H54 (cell line): ENCODE results near the gene SCGB1C1.

Source experiments
- DNase-seq: peaks from one replicate; pipeline ENCODE4 v3.0.0; 2011; ENCODE audit warnings: low spot score, mixed read lengths; ENCODE audit not compliant: insufficient read length
- FAIRE-seq: peaks from 3 replicates; lab custom pipeline; 2011; peaks lifted over from hg19 to GRCh38; lab: Jason Lieb, UNC
- POLR2A ChIP-seq: IDR thresholded peaks from 2 replicates; pipeline ENCODE4 v1.6.1; 2011; ENCODE audit warnings: low read depth, mild to moderate bottlenecking, low read length

The SCGB1C1 gene

DNA sequence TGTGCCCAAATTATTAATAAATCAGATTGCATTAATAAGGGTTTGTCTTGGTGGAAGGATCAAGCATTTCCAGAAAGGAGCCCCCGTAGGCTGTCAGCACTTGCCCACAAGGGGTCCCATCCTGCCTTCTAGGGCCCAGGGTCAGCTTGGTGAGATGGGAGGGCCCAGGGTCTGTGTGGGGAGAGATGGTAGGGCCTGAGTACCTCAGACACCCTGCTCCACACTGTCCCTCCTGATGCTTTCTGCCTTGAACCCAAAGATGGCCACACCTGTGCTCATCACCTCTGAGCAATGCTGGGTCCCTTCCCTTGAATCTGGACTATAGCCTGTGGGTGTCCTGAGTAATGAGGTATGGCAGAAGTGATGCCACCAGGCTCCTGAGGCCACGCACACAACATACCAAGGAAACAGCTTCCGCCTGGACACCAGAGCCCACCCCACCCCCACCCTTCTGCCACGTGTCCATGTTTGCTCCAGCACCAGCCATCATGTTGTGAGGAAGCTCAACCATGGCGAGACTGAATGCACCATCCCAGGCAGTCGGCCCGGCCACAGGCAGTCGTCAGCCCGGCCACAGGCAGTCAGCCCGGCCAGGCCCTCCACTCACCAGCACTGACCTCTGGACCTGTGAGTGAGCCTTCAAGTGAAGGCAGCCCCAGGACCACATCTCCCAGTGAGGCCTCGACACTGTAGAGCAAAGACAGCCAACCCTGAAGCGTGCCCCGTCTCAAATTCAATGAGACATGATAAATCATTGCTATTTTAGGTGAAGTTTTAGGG lies 7.5 kb downstream of the SCGB1C1 start:
- DNase-seq, result no peak
- TF ChIP-seq POLR2A, result no peak
- FAIRE-seq, result no peak

- DNase-seq (no peak), FAIRE-seq (no peak)
- TF ChIP-seq POLR2A, result no peak
Observed at GRCh38 chr11:201966-202365, 9.1 kb downstream of the SCGB1C1 start.

DNA sequence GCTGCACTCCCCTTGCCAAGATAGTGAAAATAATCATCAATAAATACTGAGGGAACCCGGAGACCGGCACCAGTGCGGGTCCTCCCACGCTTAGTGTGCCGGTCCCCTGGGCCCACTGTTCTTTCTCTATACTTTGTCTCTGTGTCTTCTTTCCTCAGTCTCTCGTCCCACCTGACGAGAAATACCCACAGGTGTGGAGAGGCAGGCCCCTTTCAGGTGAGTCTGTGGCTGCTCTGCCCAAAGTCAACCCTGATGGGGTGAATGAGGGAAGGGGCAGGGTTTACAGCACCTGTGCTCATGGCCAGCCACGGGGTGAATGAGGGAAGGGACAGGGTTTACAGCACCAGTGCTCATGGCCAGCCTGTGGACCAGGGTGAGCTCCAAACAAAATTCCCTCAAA lies 9.6 kb downstream of the SCGB1C1 start:
- no peak for DNase-seq
- no peak for FAIRE-seq
- TF ChIP-seq POLR2A, result no peak

DNA sequence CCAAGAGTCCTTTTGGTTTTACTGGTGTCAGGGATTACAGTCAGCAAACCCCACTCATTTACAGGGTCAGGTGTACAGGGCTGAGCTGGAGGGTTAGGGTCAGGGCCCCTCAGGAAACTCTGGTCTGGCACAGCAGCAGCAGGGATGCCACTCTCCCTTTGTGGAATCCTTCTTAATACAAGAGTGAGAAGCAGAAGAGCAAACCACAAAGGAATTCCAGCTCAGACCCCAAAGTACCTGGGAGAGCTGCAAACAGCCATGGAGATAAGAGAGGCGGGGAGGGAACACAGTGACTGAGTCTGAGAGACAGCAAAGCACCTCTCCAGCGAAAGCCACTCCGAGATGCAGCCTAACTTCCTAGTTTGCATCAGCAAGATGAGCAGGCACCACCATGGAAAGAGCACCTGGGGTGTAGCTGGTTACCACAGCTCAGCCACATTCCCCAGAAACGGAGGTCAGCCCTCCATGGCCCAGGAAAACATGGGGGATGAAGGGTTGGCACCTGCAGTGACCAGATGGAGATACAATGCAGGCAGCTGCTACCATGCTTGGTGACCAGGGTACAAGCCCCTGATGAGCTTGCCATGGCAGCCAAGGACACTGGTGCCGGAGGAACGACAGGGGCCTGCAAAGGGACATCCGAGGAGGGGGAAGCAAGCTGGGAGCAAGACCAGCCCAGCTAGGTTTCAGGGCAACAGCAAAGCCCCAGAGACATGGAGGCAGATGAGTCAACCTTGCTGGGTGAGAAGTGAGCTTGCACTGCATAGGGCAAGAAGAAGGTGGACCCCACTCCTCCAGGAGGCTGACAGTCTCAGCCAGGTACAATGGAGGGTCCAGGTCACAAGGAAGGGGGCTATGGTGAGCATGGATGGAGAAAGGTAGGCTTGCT lies 10.4 kb downstream of the SCGB1C1 start:
- FAIRE-seq (no peak), DNase-seq (no peak)
- TF ChIP-seq POLR2A, result no peak

GRCh38 chr11:203945-204586 lies 11.2 kb downstream of the SCGB1C1 start:
- FAIRE-seq (no peak), DNase-seq (no peak)
- TF ChIP-seq POLR2A, result no peak

DNA sequence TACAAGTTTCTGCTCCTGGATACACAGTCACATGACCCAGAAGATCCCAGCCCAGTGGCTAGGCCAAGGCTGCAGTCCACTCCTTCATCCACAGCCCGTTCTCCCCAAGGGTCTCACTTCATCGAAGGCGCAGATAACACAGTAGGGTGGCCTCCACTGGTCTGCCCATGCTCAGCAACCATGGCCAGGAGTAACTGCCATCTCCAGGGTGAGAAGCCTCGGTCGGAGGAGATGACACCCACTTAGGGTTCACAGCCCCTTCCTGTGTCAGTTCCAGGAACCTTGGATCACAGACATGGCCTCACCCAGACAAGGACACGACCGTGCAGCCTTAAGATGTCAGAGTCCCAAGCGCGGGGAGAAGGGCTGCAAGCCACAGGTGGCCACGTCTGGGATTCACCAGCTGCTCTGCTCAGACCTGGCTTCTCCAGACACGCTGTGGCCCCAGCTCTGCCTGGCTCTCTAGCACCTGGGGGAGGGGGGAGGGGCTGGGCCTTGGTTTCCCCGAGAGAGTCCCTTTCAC lies 11.8 kb downstream of the SCGB1C1 start:
- DNase-seq, result no peak
- TF ChIP-seq POLR2A, result no peak
- no peak for FAIRE-seq

DNA sequence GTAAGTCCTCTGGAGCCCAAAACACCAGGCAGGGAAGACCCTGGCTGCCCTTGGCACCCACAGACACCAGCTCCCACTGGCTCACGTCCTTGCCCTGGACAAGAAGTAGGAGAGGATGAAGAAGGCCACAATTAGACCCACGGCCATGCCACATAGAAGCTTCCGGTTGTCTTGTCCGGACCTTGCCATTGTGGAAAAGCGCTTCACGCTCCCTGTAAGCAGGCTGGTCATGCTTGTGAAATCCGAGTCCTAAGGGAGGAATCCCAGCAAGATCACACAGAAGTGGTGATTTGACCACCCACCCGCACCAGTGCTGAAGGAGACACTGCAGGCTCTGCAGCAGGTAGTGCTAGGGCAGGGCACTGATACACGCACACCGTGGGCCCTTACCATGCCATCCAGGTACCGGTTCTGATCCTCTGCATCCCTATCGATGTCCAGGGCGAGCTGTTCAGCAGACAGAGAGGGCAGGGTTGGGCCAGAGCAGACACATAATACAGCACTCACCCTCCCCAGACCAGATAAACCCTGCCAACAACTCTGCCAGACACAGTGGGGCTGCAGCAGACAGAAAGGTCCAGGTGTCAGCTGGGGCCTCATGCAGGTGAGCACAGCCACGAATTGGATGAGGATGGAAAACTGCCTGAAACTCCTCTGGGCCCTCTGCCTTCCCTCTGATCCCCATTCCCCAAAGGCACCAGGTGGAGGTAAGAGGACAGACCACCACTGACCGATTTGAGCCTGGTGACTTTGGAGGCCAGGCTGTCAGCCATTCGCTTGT lies 12.5 kb downstream of the SCGB1C1 start:
- no peak for FAIRE-seq
- no peak for TF ChIP-seq POLR2A
- DNase-seq, result no peak

GRCh38 chr11:206002-206384 lies 13.1 kb downstream of the SCGB1C1 start:
- no peak for DNase-seq
- no peak for FAIRE-seq
- no peak for TF ChIP-seq POLR2A

DNA sequence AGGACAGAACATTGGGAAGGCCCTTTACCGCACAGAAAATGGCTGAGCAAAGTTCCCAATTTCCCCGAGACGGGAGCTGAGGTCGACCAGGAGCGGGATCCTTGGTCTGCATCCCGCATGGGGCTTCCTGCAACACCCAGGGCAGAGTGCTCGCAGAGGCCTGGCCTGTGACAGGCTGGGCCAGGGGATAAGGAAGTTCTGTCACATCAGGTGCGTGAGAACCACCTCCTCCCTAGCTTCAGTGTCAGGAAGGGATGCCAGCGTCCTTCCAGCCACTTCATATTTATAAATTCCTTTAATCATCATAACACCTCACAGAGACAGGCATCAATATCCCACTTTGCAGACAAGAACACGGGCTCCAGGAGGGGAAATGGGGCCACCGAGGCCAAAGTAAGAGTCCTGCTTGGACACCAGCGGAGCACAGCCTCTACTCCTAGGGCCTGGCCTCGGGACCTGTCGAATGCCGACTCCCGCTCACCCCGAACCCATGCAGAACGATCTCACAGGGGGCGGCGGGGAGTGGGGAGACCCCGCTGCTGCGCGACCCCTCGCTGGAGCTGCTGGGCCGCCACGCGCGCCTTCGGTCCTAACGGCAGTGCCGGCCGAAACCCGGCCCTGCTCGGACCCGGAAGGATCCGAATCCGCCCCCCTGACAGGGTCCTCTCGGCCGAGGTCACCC lies 13.8 kb downstream of the SCGB1C1 start:
- TF ChIP-seq POLR2A, result no peak
- DNase-seq (no peak), FAIRE-seq (no peak)

GRCh38 chr11:207208-207862 lies 14.5 kb downstream of the SCGB1C1 start, which contains the start of the genes BET1L and RIC8A:
BET1L (minus strand) TSS chr11:207399; CDS start chr11:207321, 78 bp downstream.
RIC8A (plus strand) TSS chr11:207708; CDS start chr11:208855, 1,147 bp downstream.
- no peak for FAIRE-seq
- TF ChIP-seq POLR2A, result peak; percentile 99
- peak; percentile 99 for DNase-seq

DNA sequence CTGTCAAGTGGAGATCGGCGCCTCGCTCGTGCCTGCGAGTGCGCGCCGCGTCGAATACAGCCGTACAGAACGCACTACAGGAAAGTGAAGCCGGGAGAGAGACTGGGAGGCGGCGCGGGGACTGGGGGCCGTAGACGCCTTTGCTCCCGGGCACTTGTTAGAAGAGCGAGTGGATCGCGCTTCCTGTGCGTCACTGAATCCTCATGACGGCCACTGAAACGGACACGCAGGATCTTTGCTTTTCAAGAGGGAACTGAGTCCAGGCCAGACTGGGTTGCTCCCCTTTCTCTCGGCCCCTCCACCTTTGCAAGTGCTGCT lies 14.9 kb downstream of the SCGB1C1 start:
- DNase-seq (peak; percentile 56), FAIRE-seq (no peak)
- no peak for TF ChIP-seq POLR2A

DNA sequence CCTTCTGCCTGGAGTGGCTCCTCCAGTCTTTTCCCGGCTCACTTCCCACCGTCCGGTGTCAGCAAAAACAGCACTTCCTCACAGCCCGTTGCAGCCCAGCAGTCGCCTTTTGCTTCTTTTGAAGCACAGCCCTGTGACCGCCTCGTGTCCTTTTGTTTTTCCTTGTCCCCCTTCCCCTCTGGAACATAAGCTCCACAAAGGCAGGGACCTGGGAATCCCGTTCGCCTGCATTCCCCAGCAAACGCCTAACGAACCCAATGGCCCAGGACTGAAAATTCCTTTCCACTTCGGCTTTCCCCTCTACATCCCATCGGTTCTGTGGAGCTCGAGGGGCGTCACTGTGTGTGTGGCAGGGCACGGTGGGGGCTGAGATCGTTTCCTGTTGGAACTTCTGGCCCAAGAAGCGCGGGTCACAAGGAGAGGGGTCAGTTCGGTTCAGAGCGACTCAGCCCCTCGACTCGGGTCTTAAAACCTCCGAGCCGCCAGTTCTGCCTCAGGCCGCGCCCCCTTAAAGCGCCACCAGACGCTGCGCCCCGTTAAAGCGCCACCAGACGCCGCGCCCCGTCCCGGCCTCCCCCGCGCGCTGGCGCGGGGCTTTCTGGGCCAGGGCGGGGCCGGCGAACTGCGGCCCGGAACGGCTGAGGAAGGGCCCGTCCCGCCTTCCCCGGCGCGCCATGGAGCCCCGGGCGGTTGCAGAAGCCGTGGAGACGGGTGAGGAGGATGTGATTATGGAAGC lies 15.5 kb downstream of the SCGB1C1 start:
- TF ChIP-seq POLR2A, result peak; percentile 56
- FAIRE-seq (no peak), DNase-seq (peak; percentile 79)
